ENCODE data around the gene KRT3.

GRCh38 chr12:52752516-52752915, 43.4 kb downstream of the KRT3 start:
- TF ChIP-seq ZNF398 (tag by site-specific recombination; IDR thresholded peaks at IDR 0.05) (no peak), ZNF423 (tag by site-specific recombination; IDR thresholded peaks at IDR 0.05) (no peak), ZNF560 (tag by site-specific recombination; IDR thresholded peaks at IDR 0.05; ENCODE audit: borderline replicate concordance) (no peak), SP3 (tag by site-specific recombination; IDR thresholded peaks at IDR 0.05) (no peak)
